ENCODE results near the gene RIOX2. TPM values are rescaled to one million over a fixed set of nuclear protein-coding genes. Genes with fewer than 3 reads are reported as not detected.

The RIOX2 gene
- total and polyA plus RNA-seq, 2 donors (not counting 1 experiment from before 2014, with no cell fraction given), result 18.5 to 23.6 TPM

DNA sequence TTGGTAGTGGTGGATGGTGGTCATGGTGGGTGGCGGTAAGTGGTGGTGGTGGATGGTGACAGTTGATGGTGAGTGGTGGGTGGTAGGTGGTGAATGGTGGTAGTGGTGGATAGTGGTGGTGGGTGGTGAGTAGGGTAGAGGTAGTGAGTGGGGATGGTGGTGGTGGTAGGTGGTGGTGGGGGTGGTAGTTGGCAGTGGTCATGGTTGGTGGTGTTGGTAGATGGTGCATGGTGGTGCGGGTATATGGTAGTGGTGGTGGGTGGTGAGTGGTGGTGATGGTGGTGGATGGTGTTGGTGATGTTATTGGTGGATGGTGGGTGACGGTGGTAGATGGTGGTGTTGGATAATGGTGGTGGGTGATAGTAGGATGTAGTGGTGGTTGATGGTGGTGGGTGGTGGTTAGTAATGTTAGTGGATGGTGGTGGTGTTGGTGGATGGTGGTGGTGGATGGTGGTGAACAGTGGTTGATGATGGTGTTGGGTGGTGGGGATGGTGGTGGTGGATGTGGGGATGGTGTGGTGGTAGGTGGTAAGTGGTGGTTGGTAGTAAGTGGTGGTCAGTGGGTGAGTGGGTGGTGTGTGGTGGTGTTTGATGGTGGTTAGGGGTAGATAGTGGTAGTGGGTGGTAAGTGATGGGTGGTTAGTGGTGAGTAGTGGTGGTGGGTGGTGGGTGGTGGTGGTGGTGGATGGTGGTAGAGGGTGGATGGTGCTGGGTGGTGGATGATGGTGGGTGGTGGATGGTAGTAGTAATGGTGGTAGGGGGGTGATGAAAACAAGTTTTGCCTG lies 16.7 kb upstream of the RIOX2 start:
- no peaks in the 10 kb centered on the region for H3K4me1 Mint-ChIP-seq
- H3K27me3 Mint-ChIP-seq, result peaks cover 15% of the 10 kb centered on the region
- CTCF ChIA-PET, result no interaction called here
- POLR2A ChIA-PET, result no interaction called here
- Histone ChIP-seq H3K4me3 (ENCODE audit: control extremely low read depth in 1 of 5, extremely low read depth in 1 of 5, insufficient read depth in 1 of 5, low read depth in 2 of 5, low read length in 4 of 5) (no peak overlapping the region), H2AFZ (ENCODE audit: insufficient read depth, low read depth, low read length, poor library complexity, severe bottlenecking) (no peak overlapping the region), H3K27ac (ENCODE audit: low read length in 2 of 2) (no peak overlapping the region), H3K9me3 (ENCODE audit: control extremely low read depth in 1 of 3, control insufficient read depth in 2 of 3, insufficient read depth in 1 of 3, low read length in 2 of 3) (no peaks in the 10 kb centered on the region), H3K4me1 (ENCODE audit: control insufficient read depth in 2 of 2, insufficient read depth in 2 of 2, low read length in 2 of 2) (no peaks in the 10 kb centered on the region), H3K27me3 (replicated peaks in 1 of 4; ENCODE audit: control extremely low read depth in 1 of 4, control insufficient read depth in 3 of 4, insufficient read depth in 4 of 4, low read length in 3 of 4) (no peaks in the 10 kb centered on the region), H3K79me2 (ENCODE audit: control insufficient read depth, insufficient read depth, low read length) (no peaks in the 10 kb centered on the region), H3K9ac (ENCODE audit: low read length) (no peak overlapping the region), H3K4me2 (replicated peaks; ENCODE audit: low read depth, low read length, poor library complexity, severe bottlenecking) (no peak overlapping the region), H3K36me3 (replicated peaks in 1 of 2; ENCODE audit: control extremely low read depth in 1 of 2, control insufficient read depth in 1 of 2, extremely low read depth in 1 of 2, insufficient read depth in 2 of 2, low read length in 1 of 2) (no peaks in the 10 kb centered on the region), H4K20me1 (ENCODE audit: control insufficient read depth, insufficient read depth, low read length, poor library complexity, severe bottlenecking) (no peaks in the 10 kb centered on the region)
- DNase-seq (no peak), ATAC-seq (ENCODE audit: low read depth) (no peak)
- H3K9me3 Mint-ChIP-seq (ENCODE audit: insufficient read depth), result no peaks in the 10 kb centered on the region
- WGBS (ENCODE audit: insufficient coverage), result 97% methylated on average over 3 of the region's 3 CpGs
- TF ChIP-seq EZH2 (IDR thresholded peaks at IDR 0.05; ENCODE audit: borderline replicate concordance, insufficient read depth, low read depth, low read length, poor library complexity, severe bottlenecking) (no peak), CTCF (IDR thresholded peaks at IDR 0.05) (no peak)
- intact Hi-C loops (cut with micrococcal nuclease), result no loop called here
- no peak overlapping the region for H3K27ac Mint-ChIP-seq
- H3K4me3 Mint-ChIP-seq, result no peak overlapping the region

DNA sequence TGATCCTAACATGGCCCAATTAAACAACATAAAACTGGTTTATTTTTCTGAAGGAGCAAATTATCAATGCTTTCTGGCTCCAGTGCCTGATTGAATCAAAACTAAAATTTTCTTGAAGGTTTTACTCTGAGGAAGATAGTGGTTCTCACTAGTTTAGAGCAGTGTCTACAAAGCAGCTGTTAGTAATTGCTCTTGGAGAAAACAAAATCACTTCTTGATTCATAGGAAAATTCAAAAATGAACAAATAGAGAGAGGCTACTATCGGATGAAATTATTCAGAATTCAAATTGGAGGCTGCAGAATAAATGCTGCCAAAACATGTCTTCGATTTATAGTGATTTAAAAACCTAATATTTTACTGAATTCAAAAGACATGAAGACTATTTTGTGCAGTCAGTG lies 15.1 kb upstream of the RIOX2 start:
- intact Hi-C loops (cut with micrococcal nuclease), result no loop called here
- Histone ChIP-seq H3K9me3 (ENCODE audit: control extremely low read depth in 1 of 3, control insufficient read depth in 2 of 3, insufficient read depth in 1 of 3, low read length in 2 of 3) (no peaks in the 10 kb centered on the region), H3K36me3 (replicated peaks in 1 of 2; ENCODE audit: control extremely low read depth in 1 of 2, control insufficient read depth in 1 of 2, extremely low read depth in 1 of 2, insufficient read depth in 2 of 2, low read length in 1 of 2) (no peaks in the 10 kb centered on the region), H3K4me3 (ENCODE audit: control extremely low read depth in 1 of 5, extremely low read depth in 1 of 5, insufficient read depth in 1 of 5, low read depth in 2 of 5, low read length in 4 of 5) (no peak overlapping the region), H2AFZ (ENCODE audit: insufficient read depth, low read depth, low read length, poor library complexity, severe bottlenecking) (no peak overlapping the region), H3K4me1 (ENCODE audit: control insufficient read depth in 2 of 2, insufficient read depth in 2 of 2, low read length in 2 of 2) (no peaks in the 10 kb centered on the region), H3K9ac (ENCODE audit: low read length) (no peak overlapping the region), H3K4me2 (replicated peaks; ENCODE audit: low read depth, low read length, poor library complexity, severe bottlenecking) (no peak overlapping the region), H3K79me2 (ENCODE audit: control insufficient read depth, insufficient read depth, low read length) (no peaks in the 10 kb centered on the region), H3K27me3 (replicated peaks in 1 of 4; ENCODE audit: control extremely low read depth in 1 of 4, control insufficient read depth in 3 of 4, insufficient read depth in 4 of 4, low read length in 3 of 4) (no peaks in the 10 kb centered on the region), H4K20me1 (ENCODE audit: control insufficient read depth, insufficient read depth, low read length, poor library complexity, severe bottlenecking) (no peaks in the 10 kb centered on the region), H3K27ac (ENCODE audit: low read length in 2 of 2) (no peak overlapping the region)
- H3K4me3 Mint-ChIP-seq, result no peak overlapping the region
- H3K27ac Mint-ChIP-seq, result no peak overlapping the region
- DNase-seq (no peak), ATAC-seq (ENCODE audit: low read depth) (no peak)
- ChIA-PET POLR2A (no interaction called here), CTCF (no interaction called here)
- no peaks in the 10 kb centered on the region for H3K4me1 Mint-ChIP-seq
- H3K9me3 Mint-ChIP-seq (ENCODE audit: insufficient read depth), result no peaks in the 10 kb centered on the region
- TF ChIP-seq CTCF (IDR thresholded peaks at IDR 0.05) (no peak), EZH2 (IDR thresholded peaks at IDR 0.05; ENCODE audit: borderline replicate concordance, insufficient read depth, low read depth, low read length, poor library complexity, severe bottlenecking) (no peak)
- H3K27me3 Mint-ChIP-seq, result peaks cover 9% of the 10 kb centered on the region
- no CpG with 5 or more reads among the region's 2 CpGs for WGBS (ENCODE audit: insufficient coverage)

Measured in B cell (primary cell).